Activated T-cell treated with anti-CD3 and anti-CD28 coated beads for 24 hours (primary cell): Measurements from ENCODE around the gene MYLK4.

Source experiments
- DNase-seq: peaks from one replicate; pipeline ENCODE4 v3.0.0-alpha.2; 2020; ENCODE audit warnings: low read depth

Gene MYLK4

GRCh38 chr6:2695454-2696095 lies 55.1 kb downstream of the MYLK4 start:
- no peak for DNase-seq

- no peak for DNase-seq
Measured at GRCh38 chr6:2693231-2693630, 57.5 kb downstream of the MYLK4 start.

DNA sequence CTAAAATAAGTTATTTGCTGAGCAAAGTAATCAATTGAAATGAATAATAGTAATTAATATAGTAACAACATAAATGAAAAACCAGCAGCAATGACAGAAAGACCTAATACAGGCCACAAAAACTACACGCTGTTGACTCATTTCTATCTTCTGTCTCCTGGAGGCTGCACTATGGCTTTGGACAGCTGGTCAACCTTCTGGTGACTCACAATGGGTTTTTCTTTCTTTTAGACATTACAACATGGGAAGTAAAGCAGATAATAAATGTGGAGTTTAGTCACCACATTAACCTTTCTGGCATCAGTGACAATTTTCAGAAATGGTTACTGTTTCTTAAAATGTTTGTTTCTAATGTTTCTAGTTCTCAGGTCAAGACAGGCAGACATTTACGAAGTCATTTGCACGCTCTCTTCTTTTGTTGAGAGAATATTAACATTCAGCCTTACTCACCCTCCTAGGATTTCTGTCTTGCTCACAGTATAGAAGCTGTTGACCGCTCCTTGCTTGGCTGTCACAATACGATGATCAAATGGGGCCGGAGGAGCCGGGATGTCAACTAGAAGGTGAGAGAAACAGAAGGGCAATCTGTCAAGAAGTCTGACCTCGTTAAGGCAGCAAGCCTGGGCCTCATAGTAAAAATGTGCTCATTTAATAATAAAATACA lies 62.2 kb downstream of the MYLK4 start:
- no peak for DNase-seq

- DNase-seq = no peak
Measured at GRCh38 chr6:2687456-2687855, 63.3 kb downstream of the MYLK4 start.

DNA sequence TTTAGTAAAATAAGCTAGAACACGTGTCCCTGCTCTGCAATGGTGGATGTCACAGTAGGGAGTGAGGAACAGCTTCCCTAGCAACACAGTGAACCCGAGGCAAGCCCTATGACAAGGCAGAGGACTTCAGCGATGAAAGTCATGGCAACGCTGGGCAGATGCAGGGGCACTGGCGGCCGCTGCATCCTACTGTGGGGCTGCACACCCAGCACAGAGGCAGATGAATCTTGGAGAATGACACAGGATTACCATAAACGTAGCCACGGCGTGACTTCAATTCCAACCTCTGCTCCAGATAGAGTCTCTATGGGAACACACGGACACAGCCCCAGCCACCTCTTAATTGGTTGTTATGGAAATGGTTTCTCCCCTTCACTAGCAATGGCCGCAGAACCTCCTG lies 64.2 kb downstream of the MYLK4 start:
- no peak for DNase-seq

DNA sequence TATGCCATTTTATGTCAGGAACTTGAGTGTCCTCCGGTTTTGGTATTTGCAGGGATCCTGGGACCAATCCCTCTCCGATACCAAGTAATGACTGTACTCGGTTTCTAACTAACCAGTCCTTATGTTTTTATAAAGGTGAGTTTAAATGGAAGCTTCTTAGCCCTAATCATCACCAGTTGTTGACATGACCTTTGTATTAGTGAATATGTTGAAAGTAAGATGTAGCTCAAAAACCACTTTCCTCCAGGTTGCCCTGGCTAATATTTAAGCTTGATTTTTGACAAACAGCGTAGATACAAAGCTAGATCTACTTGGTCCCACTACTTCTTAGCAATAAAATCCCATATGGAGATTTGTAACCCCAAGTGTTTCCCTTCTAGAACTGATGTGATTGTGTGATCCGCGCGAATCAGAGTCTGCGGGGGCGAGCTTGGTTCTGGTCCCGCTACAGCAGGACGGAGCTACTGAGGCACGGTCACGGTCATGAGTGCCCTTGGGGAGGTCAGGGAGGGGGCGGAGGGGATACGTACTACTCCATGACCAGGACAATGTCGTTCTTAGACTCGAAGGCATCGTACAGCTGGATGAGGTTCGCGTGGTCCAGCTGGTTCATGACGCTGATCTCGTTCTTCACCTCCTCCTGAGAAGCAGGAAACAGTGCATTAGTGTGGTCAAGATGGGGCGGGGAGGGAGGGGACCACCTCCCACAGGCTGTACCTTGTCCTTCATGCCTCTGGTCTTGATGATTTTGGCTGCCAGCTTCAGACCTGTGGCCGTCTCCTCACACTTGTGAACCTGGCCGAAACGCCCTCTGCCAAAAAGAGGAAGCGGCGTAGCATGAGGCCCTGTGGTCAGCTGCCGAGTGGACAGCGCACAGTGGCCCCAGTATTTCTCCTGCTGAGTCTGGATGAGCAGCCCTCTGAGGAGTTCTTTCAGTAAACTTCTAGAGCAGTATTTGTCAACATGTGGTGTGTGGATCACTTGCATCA lies 65.7 kb downstream of the MYLK4 start:
- no peak for DNase-seq

- no peak for DNase-seq
Measured at GRCh38 chr6:2684103-2684749, 66.5 kb downstream of the MYLK4 start.

- no peak for DNase-seq
Measured at GRCh38 chr6:2680264-2680922, 70.3 kb downstream of the MYLK4 start.

- no peak for DNase-seq
Measured at GRCh38 chr6:2677080-2677593, 73.6 kb downstream of the MYLK4 start.

GRCh38 chr6:2676048-2676447 lies 74.7 kb downstream of the MYLK4 start:
- no peak for DNase-seq

- no peak for DNase-seq
Measured at GRCh38 chr6:2674857-2675256, 75.9 kb downstream of the MYLK4 start.

- no peak for DNase-seq
Measured at GRCh38 chr6:2669067-2669700, 81.5 kb downstream of the MYLK4 start.

GRCh38 chr6:2667617-2668016 lies 83.1 kb downstream of the MYLK4 start:
- DNase-seq = no peak

DNA sequence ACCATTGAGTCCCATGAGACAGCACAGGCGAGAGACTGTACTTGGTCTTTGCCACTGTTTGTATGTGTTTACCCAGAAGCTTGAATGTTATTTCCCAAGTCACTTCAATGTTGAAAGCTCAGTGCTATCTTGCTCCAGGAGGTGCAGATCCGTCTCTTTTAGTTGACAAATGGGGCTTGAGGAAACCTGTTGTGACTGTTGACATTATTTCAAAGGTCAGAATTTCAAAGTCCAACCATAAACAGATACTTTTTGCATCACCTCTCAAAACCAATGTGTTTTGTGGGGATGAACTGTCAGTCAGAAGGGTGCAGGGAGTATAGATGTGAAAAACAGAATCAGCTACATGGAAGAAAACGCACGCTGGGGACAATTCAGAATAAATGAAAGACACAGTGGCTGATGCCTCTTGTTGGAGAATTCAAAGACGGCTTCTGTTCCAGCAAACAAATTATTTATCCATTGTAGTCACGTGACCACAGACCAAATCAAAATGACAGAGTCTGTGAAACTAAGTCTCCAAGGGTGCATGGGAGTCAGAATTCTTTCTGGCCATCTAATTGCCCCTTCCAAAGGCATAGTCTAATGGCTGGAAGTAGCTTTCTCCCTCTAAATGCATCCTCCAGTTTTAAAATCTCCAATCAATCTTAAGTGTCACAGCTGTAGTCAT lies 83.7 kb downstream of the MYLK4 start:
- no peak for DNase-seq

- DNase-seq = no peak
Measured at GRCh38 chr6:2665146-2666070, 85.3 kb downstream of the MYLK4 start.

- no peak for DNase-seq
Measured at GRCh38 chr6:2663123-2663522, 87.6 kb downstream of the MYLK4 start.

DNA sequence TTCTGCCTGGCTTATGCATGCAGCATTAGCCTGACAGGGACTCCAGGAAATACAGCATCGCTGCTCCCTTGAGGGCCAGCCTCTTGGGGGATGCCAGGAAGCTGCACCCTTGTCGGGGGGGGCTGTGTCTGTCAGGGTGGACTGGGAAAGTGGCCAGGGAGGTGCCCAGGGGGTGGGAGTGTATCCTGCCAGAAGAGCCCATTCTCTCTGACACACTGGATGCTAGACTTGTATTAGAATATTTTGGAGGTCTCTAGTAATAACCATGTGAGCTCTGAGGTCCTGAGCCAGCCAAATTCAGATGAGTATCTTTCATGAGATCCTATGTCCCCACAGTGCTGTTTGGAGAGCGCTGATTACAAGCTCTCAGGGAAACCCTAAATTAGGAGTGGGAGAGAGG lies 89.1 kb downstream of the MYLK4 start:
- no peak for DNase-seq

GRCh38 chr6:2659882-2660281 lies 90.8 kb downstream of the MYLK4 start:
- no peak for DNase-seq

- DNase-seq = no peak
Measured at GRCh38 chr6:2659381-2659780, 91.3 kb downstream of the MYLK4 start.
